Nephron (organoid): ENCODE results near the gene LGALS3BP.

Experiments
- H3K27ac Mint-ChIP-seq, 3 experiments: 2 replicates each; pipeline ENCODE4 v1.8.0; 2020; ENCODE audit warnings: mixed read lengths in 3 of 3, mild to moderate bottlenecking in 2 of 3, moderate library complexity in 1 of 3
- H3K27me3 Mint-ChIP-seq: 2 replicates; pipeline ENCODE4 v1.8.0; 2021; ENCODE audit warnings: low read depth, mild to moderate bottlenecking, moderate library complexity, mixed read lengths
- H3K36me3 Mint-ChIP-seq: 2 replicates; pipeline ENCODE4 v1.8.0; 2020; ENCODE audit warnings: low read depth, mixed read lengths
- H3K4me1 Mint-ChIP-seq: 2 replicates; pipeline ENCODE4 v1.8.0; 2020; ENCODE audit warnings: mixed read lengths
- H3K4me3 Mint-ChIP-seq, 3 experiments: 2 replicates each; pipeline ENCODE4 v1.8.0; 2020; ENCODE audit warnings: mild to moderate bottlenecking in 3 of 3, mixed read lengths in 3 of 3, moderate library complexity in 2 of 3
- H3K9me3 Mint-ChIP-seq: 2 replicates; pipeline ENCODE4 v1.8.0; 2020; ENCODE audit warnings: mixed read lengths
- TF ChIP-seq, protein P1 (sequence below), 3 experiments: fragments of 200-600 bp; sonication (generic); IDR thresholded peaks; one replicate each; pipeline ENCODE4 v1.5.0; 2021; ENCODE audit warnings: antibody characterized with exemption in 3 of 3; ENCODE audit not compliant: unreplicated experiment in 3 of 3

LGALS3BP gene

DNA sequence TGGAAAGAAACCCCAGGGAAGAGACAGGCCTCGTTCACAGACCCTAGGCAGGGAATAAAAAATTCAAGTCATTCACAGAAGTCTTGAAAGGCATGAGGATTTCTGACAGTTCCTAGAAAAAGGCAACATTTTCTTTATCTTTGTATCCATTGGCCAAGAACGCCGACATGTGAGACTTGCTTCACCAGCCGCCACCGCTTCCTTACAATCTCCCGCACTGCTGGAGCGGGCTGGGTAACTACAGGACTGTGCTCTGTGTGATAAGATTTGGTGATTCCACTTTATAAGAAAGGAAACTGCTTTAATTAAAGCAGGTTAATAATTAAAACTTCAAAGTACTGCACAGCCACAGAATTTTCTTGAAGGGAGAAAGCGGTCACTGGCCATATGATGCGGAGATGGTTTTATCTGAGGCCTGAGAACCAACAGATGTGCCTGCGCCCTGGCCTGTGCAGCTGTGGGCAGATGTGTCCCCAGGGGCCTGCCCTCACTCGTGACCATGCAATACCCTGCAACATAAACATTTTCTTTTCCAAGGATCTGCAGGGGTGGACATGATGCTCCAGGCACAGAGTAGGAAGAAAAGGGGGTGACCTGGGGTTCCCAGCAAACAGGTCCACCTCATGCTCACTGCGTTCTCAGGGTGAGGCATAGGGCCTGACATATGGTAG is 13.0 kb upstream of the LGALS3BP start:
- no peak overlapping the region for H3K27ac Mint-ChIP-seq
- no peaks in the 10 kb centered on the region for H3K27me3 Mint-ChIP-seq
- no peaks in the 10 kb centered on the region for H3K9me3 Mint-ChIP-seq
- peaks cover 62% of the 10 kb centered on the region for H3K36me3 Mint-ChIP-seq
- TF ChIP-seq, protein P1, sequence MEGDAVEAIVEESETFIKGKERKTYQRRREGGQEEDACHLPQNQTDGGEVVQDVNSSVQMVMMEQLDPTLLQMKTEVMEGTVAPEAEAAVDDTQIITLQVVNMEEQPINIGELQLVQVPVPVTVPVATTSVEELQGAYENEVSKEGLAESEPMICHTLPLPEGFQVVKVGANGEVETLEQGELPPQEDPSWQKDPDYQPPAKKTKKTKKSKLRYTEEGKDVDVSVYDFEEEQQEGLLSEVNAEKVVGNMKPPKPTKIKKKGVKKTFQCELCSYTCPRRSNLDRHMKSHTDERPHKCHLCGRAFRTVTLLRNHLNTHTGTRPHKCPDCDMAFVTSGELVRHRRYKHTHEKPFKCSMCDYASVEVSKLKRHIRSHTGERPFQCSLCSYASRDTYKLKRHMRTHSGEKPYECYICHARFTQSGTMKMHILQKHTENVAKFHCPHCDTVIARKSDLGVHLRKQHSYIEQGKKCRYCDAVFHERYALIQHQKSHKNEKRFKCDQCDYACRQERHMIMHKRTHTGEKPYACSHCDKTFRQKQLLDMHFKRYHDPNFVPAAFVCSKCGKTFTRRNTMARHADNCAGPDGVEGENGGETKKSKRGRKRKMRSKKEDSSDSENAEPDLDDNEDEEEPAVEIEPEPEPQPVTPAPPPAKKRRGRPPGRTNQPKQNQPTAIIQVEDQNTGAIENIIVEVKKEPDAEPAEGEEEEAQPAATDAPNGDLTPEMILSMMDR (IDR thresholded peaks at IDR 0.05; ENCODE audit: unreplicated experiment in 3 of 3): no peak
- H3K4me1 Mint-ChIP-seq: peaks cover 6% of the 10 kb centered on the region
- H3K4me3 Mint-ChIP-seq: no peak overlapping the region

- Mint-ChIP-seq H3K27ac (no peak overlapping the region), H3K27me3 (no peaks in the 10 kb centered on the region), H3K36me3 (peaks cover 58% of the 10 kb centered on the region), H3K4me1 (peaks cover 7% of the 10 kb centered on the region), H3K9me3 (no peaks in the 10 kb centered on the region), H3K4me3 (no peak overlapping the region)
- TF ChIP-seq, protein P1 (IDR thresholded peaks at IDR 0.05; ENCODE audit: unreplicated experiment in 3 of 3): no peak
Observed at GRCh38 chr17:78991906-78992532, 12.3 kb upstream of the LGALS3BP start.

GRCh38 chr17:78991017-78991738 is 11.5 kb upstream of the LGALS3BP start:
- H3K4me3 Mint-ChIP-seq: no peak overlapping the region
- peaks cover 52% of the 10 kb centered on the region for H3K36me3 Mint-ChIP-seq
- no peak overlapping the region for H3K27ac Mint-ChIP-seq
- H3K4me1 Mint-ChIP-seq: peaks cover 15% of the 10 kb centered on the region
- TF ChIP-seq, protein P1 (IDR thresholded peaks at IDR 0.05; ENCODE audit: unreplicated experiment in 3 of 3): no peak
- H3K27me3 Mint-ChIP-seq: no peaks in the 10 kb centered on the region
- no peaks in the 10 kb centered on the region for H3K9me3 Mint-ChIP-seq

GRCh38 chr17:78990349-78991016 is 10.8 kb upstream of the LGALS3BP start:
- Mint-ChIP-seq H3K4me3 (no peak overlapping the region), H3K27ac (no peak overlapping the region), H3K9me3 (no peaks in the 10 kb centered on the region), H3K27me3 (no peaks in the 10 kb centered on the region), H3K36me3 (peaks cover 46% of the 10 kb centered on the region), H3K4me1 (peaks cover 19% of the 10 kb centered on the region)
- TF ChIP-seq, protein P1 (IDR thresholded peaks at IDR 0.05; ENCODE audit: unreplicated experiment in 3 of 3): no peak

- H3K27ac Mint-ChIP-seq: no peak overlapping the region
- H3K4me1 Mint-ChIP-seq: peaks cover 19% of the 10 kb centered on the region
- no peaks in the 10 kb centered on the region for H3K27me3 Mint-ChIP-seq
- H3K9me3 Mint-ChIP-seq: no peaks in the 10 kb centered on the region
- TF ChIP-seq, protein P1 (IDR thresholded peaks at IDR 0.05; ENCODE audit: unreplicated experiment in 3 of 3): no peak
- H3K4me3 Mint-ChIP-seq: no peak overlapping the region
- peaks cover 29% of the 10 kb centered on the region for H3K36me3 Mint-ChIP-seq
Observed at GRCh38 chr17:78988152-78988551, 8.4 kb upstream of the LGALS3BP start.
